DMS153 treated with DMSO at 0.1 percent for 48 hours (cell line): ENCODE data around the gene IRGQ.
"Not testable (repeated sequence)": the region's sequence is repeated elsewhere in the genome, so short reads cannot be mapped to it uniquely, and the experiment has no call there.

Source experiments
- DNase-seq: peaks from one replicate; lab custom pipeline; 2025; ENCODE audit not compliant: unreplicated experiment; lab: John Stamatoyannopoulos, UW

The IRGQ gene

GRCh38 chr19:43598445-43599240 lies 2.7 kb upstream of the IRGQ start:
- DNase-seq: no peak

- DNase-seq: no peak
These were observed 1.9 kb upstream of the IRGQ start for GRCh38 chr19:43597876-43598275.

GRCh38 chr19:43596842-43597461 lies 1.0 kb upstream of the IRGQ start:
- no peak for DNase-seq

DNA sequence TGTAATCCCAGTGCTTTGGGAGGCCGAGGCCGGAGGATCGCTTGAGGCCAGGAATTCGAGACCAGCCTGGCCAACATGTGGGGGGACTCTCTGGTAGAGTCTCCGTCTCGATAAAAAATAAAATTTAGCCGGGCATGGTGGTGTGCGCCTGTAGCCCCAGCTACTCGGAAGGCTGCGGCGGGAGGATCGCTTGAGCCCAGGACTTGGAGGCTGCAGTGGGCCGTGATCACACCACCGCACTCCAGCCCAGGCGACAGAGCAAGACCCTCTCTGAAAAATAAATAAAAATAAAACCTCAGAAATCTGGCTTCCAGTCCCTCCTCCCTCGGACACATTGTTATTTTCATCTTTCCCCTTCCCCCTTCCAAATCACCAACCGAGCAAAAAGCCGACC lies 332 bp downstream of the IRGQ start:
- no peak for DNase-seq

- DNase-seq: peak; percentile 61
These were observed 977 bp downstream of the IRGQ start for GRCh38 chr19:43594710-43595604.

DNA sequence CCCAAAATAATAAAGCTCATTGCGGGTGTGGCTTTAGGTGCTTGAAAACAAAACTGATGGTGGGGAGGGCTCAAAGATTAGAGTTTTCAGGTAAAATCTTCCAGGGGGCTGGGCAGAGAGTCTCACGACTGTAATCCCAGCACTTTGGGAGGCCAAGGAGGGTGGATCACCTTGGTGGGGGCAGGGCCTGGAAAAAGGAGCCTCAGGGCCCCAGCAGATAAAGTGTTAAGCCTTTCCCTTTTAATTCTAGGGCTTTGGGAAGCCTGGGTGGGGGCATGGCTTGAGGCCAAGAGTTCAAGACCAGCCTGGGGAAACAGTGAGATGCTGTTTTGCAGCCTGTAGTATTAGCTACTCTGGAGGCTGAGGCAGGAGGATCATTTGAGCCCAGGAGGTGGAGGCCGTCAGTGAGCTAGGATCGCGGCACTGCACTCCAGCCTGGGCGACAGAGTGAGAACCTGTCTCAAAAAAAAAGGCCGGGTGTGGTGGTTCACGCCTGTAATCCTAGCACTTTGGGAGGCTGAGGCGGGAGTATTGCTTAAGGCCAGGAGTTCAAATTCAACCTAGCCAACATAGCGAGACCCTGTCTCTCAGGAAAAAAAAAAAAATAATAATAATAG lies 1.7 kb downstream of the IRGQ start:
- DNase-seq: no peak

GRCh38 chr19:43592800-43593350 lies 3.1 kb downstream of the IRGQ start:
- no peak for DNase-seq

- DNase-seq: no peak
These were observed 3.8 kb downstream of the IRGQ start for GRCh38 chr19:43591904-43592772.

GRCh38 chr19:43589678-43590077 lies 6.3 kb downstream of the IRGQ start:
- DNase-seq: no peak

DNA sequence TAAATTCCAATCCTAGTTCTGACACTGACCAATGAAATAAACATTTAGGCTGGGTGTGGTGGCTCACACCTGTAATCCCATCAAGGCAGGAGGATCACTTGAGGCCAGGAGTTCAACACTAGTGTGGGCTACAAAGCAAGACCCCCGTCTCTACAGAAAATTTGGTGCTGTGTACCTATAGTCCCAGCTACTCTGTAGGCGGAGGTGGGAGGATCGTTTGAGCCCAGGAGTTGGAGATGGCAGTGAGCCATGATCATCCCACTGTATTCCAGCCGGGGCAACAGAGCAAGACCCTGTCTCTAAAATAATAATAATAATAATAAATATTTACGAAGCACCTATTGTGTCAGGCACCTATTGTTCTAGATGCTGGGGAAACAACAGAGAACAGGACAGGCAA lies 6.7 kb downstream of the IRGQ start:
- DNase-seq: no peak

GRCh38 chr19:43587029-43587428 lies 8.9 kb downstream of the IRGQ start:
- DNase-seq: not testable (repeated sequence)

GRCh38 chr19:43586346-43586745 lies 9.6 kb downstream of the IRGQ start:
- DNase-seq: no peak

DNA sequence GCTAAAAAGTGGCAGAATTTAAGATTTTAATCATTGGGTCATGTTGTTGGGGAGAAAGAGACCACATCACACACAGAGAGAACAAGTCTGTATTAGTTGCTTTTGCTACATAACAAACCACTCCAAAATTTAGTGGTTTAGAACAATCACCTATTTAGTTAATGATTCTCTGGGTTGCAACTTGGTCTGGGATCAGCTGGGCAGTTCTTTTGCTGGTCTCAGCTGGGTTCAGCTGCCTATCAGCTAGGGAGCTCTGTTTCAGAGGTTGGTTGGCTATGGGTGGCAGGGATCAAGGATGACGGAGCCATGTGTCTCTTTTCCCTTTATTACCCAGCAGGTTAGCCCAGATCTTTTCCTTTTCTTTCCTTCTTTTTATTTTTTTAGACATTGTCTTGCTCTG lies 11.4 kb downstream of the IRGQ start:
- DNase-seq: no peak

DNA sequence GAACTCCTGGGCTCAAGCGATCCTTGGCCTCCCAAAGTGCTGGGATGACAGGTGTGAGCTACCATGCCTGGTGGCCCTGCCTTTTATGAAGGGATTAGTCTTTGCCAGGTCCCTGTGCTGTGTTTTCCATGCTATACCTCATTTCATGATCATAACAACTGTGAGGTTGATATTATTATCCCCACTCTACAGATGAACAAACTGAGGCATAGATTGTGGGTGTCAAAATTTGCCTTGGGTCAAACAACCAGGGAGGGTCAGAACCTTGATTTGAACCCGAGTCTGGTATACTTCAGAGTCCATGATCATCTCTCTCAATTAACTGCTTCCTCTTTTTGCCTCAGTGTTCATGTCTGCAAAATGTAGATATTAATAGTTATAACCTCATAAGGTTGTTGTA lies 13.4 kb downstream of the IRGQ start:
- no peak for DNase-seq

DNA sequence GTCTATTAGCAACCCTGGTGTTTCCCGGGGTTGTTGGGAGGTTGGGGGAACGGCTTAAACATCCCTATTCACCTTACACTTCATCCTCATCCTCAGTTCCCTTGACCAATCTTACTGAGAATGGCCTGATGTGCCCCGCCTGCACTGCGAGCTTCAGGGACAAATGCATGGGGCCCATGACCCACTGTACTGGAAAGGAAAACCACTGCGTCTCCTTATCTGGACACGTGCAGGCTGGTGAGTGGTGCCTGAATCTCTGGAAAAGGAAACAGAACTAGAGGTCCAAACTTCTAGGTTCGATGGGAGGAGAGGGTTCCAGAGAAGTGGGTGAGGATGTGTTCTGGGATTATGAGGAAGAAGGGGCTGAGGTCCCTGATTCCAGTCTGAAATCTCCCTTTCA lies 14.5 kb downstream of the IRGQ start:
- no peak for DNase-seq

DNA sequence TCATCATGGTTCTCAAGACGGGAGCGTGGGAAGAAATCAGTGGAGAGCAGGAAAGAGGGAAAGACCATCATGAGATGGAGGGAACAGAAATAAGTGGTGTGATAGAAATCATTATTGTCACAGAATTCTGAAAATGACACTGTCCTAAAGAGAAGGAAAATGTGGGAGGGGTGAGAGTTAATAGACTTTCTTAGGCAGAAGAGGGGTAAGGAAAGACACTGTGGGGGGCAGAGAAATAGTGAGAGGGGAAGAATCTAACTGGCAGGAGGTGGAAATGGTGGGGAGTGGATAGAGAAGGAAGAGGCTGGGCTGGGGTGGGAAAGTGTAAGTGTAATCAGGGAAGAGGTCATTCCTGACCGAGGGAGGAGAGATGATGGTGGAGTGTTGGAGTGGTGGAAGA lies 17.1 kb downstream of the IRGQ start:
- DNase-seq: no peak

DNA sequence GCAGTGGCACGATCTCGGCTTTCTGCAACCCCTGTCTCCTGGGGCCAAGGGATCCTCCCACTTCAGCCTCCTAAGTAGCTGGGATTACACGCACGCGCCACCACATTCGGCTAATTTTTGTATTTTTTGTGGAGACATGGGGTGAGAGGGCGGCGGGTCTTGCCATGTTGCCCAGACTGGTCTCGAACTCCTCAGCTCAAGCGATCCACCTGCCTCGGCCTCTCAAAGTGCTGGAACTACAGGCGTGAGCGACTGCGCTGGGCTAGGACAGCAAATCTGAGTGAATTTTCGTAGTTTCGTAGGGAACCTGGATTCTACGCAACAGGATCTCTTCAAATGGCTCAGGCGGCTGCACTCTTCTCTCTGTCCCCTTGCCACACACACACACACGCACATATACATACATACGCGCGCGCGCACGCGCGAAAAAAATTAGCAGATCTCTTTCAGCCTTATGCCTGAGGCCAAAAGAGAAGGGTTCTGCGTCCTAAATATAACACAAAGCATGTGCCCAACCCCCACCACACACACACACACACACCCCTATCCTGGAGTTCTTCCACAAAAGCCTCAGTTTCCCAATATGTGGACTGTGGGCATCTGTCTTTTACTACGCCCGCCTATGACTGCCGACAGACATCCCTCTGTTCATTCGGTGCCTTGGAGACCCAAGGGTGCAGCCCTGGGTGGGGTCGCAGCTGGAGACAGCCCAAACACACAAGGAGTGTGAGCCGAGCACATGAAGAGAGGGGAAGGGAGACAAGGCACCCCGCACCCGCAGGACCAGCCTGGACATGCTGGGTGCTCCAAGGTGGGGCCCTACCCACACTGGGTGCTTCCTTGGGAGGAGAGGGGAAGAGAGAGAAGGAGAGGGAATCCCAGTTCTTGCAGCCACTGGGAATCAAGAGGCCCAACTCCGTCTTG lies 19.7 kb downstream of the IRGQ start:
- no peak for DNase-seq

DNA sequence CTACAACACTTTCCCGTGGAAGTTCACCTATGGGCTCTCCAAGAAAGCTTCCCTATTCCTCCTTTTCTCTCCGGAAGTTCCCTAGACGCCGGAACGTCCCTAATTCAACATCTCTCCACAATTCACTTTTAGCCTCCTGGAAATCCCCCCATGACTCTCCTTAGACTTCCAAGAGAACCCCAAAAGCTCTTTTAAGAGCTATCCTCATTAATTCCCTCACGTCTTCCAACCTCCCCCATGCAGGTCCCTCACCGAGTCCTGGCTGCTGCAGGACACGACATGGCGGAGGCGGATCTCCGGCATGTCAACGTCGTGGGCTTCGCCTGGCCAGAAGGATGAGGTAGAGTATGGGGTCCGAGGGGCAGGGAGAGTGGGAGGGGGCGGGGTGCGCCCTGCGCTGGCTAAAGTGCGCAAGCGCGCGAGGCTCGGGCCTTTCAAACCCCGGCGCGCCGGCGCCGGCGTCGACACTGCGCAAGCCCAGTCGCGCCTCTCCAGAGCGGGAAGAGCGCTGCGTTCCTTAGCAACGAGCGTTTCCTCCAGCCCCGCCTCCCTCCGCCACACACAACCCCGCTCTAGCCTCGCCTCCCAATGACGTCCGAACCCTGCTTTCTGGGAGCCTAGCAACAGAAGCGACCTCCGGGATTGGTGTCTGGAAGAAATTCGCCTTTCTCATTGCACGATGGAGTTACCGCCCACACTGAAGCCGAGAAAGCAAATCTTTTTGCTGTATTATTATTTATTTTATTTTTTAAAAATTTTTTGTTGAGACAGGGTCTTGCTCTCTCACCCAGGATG lies 20.6 kb downstream of the IRGQ start, which contains the start of the genes PINLYP and XRCC1:
Gene PINLYP, plus strand, starts transcription at position 646 of the 795 bp plus-strand sequence. CDS start 1,391 bp downstream, outside the sequence.
Gene XRCC1, minus strand, starts transcription at position 372 of the 795 bp plus-strand sequence. Its CDS starts 69 bp downstream, at position 303.
- peak; percentile 96 for DNase-seq
